ENCODE results near the gene TAF15.

TAF15 gene

DNA sequence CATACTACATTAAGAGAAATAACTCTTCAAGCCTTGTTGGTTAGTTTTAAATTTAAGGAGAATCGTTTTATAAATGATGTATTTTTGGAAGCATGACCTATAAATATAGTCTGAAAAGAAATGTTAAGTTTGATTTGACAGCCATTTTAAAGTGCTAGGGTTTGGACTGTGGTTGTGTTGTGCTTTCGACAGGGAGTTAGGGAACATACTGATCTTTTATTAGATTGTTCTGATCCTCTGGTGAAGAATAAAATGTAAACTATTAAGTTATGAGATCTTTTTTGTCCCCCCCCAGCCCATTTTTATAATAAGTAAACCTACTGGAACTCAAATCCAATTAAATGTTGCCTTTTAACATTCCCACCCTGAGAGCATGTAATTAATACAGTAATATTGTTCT, 12.0 kb downstream of the TAF15 start:
- Histone ChIP-seq H3K9ac (ENCODE audit: low read length) (no peak overlapping the region), H2BK120ac (ENCODE audit: insufficient read depth, low read length, poor library complexity) (no peak overlapping the region), H3K27ac (ENCODE audit: low read depth, low read length) (no peak overlapping the region), H3K9me3 (ENCODE audit: insufficient read depth, low read depth, low read length) (no peaks in the 10 kb centered on the region), H3K4ac (ENCODE audit: low read depth, low read length) (no peak overlapping the region), H3K23ac (ENCODE audit: low read length) (no peak overlapping the region), H4K12ac (ENCODE audit: low read depth, low read length) (no peak overlapping the region), H2AFZ (ENCODE audit: insufficient read depth, low read length, poor library complexity) (no peak overlapping the region), H3K79me2 (ENCODE audit: control insufficient read depth, insufficient read depth, low read length, poor library complexity) (peaks cover 2% of the 10 kb centered on the region), H3K4me2 (ENCODE audit: low read length) (no peak overlapping the region), H3K4me3 (ENCODE audit: low read depth, low read length) (no peak overlapping the region), H3K18ac (ENCODE audit: low read length) (no peak overlapping the region), H3K79me1 (ENCODE audit: low read length) (no peaks in the 10 kb centered on the region), H2BK5ac (ENCODE audit: low read depth, low read length, poor library complexity) (no peak overlapping the region), H4K91ac (ENCODE audit: low read depth, low read length) (no peak overlapping the region), H3K27me3 (ENCODE audit: insufficient read depth, low read length) (no peaks in the 10 kb centered on the region), H2BK12ac (ENCODE audit: low read length) (no peak overlapping the region), H3K14ac (ENCODE audit: low read length) (no peak overlapping the region), H4K8ac (ENCODE audit: low read depth, low read length) (no peak overlapping the region), H3K4me1 (ENCODE audit: control insufficient read depth in 1 of 2, insufficient read depth in 2 of 2, low read length in 2 of 2) (no peaks in the 10 kb centered on the region), H2AK5ac (ENCODE audit: low read length) (no peak overlapping the region), H3K36me3 (ENCODE audit: control insufficient read depth in 1 of 2, insufficient read depth in 2 of 2, low read length in 2 of 2) (peaks cover 10 to 26% of the 10 kb centered on the region in 2 experiments)
- DNase-seq = no peak
- WGBS (ENCODE audit: extremely low coverage, insufficient coverage, insufficient read length) = 100% methylated on average over 1 of the region's 2 CpGs

DNA sequence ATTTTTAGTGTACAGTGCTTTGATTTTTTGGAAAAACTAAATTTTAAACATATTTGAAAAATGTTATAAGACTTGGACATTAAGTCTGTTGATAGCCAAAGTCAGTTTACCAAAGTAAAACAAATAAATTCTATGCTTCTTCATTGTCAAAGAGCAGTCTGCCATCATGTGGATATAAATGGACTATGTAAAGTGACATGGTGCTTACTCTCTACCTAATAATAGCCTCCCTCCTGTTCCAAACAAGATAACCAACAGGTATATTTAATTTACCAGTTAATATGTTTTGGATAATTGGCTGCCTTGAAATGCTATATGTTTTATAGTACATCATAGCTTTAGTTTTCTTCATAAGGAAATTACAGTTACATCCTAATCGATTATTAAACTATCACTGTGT, 15.9 kb downstream of the TAF15 start:
- no peak overlapping the region for H2BK120ac ChIP-seq (ENCODE audit: insufficient read depth, low read length, poor library complexity)
- H3K14ac ChIP-seq (ENCODE audit: low read length) = no peak overlapping the region
- no peak overlapping the region for H3K4ac ChIP-seq (ENCODE audit: low read depth, low read length)
- no peaks in the 10 kb centered on the region for H3K79me2 ChIP-seq (ENCODE audit: control insufficient read depth, insufficient read depth, low read length, poor library complexity)
- H3K18ac ChIP-seq (ENCODE audit: low read length) = no peak overlapping the region
- no peak overlapping the region for H3K4me3 ChIP-seq (ENCODE audit: low read depth, low read length)
- H3K4me1 ChIP-seq (ENCODE audit: control insufficient read depth in 1 of 2, insufficient read depth in 2 of 2, low read length in 2 of 2) = no peaks in the 10 kb centered on the region
- no peaks in the 10 kb centered on the region for H3K27me3 ChIP-seq (ENCODE audit: insufficient read depth, low read length)
- H4K12ac ChIP-seq (ENCODE audit: low read depth, low read length) = no peak overlapping the region
- no peak overlapping the region for H4K8ac ChIP-seq (ENCODE audit: low read depth, low read length)
- no peak overlapping the region for H3K4me2 ChIP-seq (ENCODE audit: low read length)
- H2AFZ ChIP-seq (ENCODE audit: insufficient read depth, low read length, poor library complexity) = no peak overlapping the region
- peaks cover 22 to 24% of the 10 kb centered on the region in 2 experiments for H3K36me3 ChIP-seq (ENCODE audit: control insufficient read depth in 1 of 2, insufficient read depth in 2 of 2, low read length in 2 of 2)
- H3K9ac ChIP-seq (ENCODE audit: low read length) = no peak overlapping the region
- H2AK5ac ChIP-seq (ENCODE audit: low read length) = no peak overlapping the region
- no peak overlapping the region for H3K27ac ChIP-seq (ENCODE audit: low read depth, low read length)
- H3K79me1 ChIP-seq (ENCODE audit: low read length) = no peaks in the 10 kb centered on the region
- H3K9me3 ChIP-seq (ENCODE audit: insufficient read depth, low read depth, low read length) = no peaks in the 10 kb centered on the region
- H4K91ac ChIP-seq (ENCODE audit: low read depth, low read length) = no peak overlapping the region
- WGBS (ENCODE audit: extremely low coverage, insufficient coverage, insufficient read length) = no CpG with 5 or more reads among the region's 1 CpG
- H3K23ac ChIP-seq (ENCODE audit: low read length) = no peak overlapping the region
- DNase-seq = no peak
- no peak overlapping the region for H2BK5ac ChIP-seq (ENCODE audit: low read depth, low read length, poor library complexity)
- H2BK12ac ChIP-seq (ENCODE audit: low read length) = no peak overlapping the region

DNA sequence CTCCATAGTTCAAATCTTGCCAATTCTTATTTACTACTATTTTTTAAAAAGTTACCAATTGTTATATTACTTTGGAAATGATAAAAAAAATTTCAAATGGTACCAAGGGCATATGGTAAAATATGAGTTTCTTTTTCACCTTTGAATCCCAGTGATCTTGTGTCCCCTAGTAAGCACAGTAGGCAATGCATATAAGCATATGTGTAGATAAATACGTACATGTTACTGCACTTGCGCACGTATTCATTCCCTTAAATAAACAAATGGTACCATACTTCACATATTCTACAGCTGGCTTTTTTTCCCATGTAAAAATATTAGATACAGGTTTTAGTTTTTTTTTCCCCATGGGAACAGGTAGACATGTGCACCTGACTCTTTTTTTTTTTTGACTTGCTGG, 31.8 kb downstream of the TAF15 start:
- Histone ChIP-seq H2BK12ac (ENCODE audit: low read length) (no peak overlapping the region), H3K4me2 (ENCODE audit: low read length) (no peak overlapping the region), H3K79me1 (ENCODE audit: low read length) (no peaks in the 10 kb centered on the region), H3K27me3 (ENCODE audit: insufficient read depth, low read length) (no peaks in the 10 kb centered on the region), H2AFZ (ENCODE audit: insufficient read depth, low read length, poor library complexity) (no peak overlapping the region), H2BK5ac (ENCODE audit: low read depth, low read length, poor library complexity) (no peak overlapping the region), H4K91ac (ENCODE audit: low read depth, low read length) (no peak overlapping the region), H2BK120ac (ENCODE audit: insufficient read depth, low read length, poor library complexity) (no peak overlapping the region), H3K23ac (ENCODE audit: low read length) (no peak overlapping the region), H3K9ac (ENCODE audit: low read length) (no peak overlapping the region), H3K9me3 (ENCODE audit: insufficient read depth, low read depth, low read length) (no peaks in the 10 kb centered on the region), H3K79me2 (ENCODE audit: control insufficient read depth, insufficient read depth, low read length, poor library complexity) (no peaks in the 10 kb centered on the region), H2AK5ac (ENCODE audit: low read length) (no peak overlapping the region), H3K36me3 (ENCODE audit: control insufficient read depth in 1 of 2, insufficient read depth in 2 of 2, low read length in 2 of 2) (peaks cover 55 to 59% of the 10 kb centered on the region in 2 experiments), H3K4ac (ENCODE audit: low read depth, low read length) (no peak overlapping the region), H3K4me1 (ENCODE audit: control insufficient read depth in 1 of 2, insufficient read depth in 2 of 2, low read length in 2 of 2) (no peaks in the 10 kb centered on the region), H4K8ac (ENCODE audit: low read depth, low read length) (no peak overlapping the region), H3K14ac (ENCODE audit: low read length) (no peak overlapping the region), H3K27ac (ENCODE audit: low read depth, low read length) (no peak overlapping the region), H3K18ac (ENCODE audit: low read length) (no peak overlapping the region), H4K12ac (ENCODE audit: low read depth, low read length) (no peak overlapping the region), H3K4me3 (ENCODE audit: low read depth, low read length) (no peak overlapping the region)
- no peak for DNase-seq
- WGBS (ENCODE audit: extremely low coverage, insufficient coverage, insufficient read length) = no CpG with 5 or more reads among the region's 3 CpGs

DNA sequence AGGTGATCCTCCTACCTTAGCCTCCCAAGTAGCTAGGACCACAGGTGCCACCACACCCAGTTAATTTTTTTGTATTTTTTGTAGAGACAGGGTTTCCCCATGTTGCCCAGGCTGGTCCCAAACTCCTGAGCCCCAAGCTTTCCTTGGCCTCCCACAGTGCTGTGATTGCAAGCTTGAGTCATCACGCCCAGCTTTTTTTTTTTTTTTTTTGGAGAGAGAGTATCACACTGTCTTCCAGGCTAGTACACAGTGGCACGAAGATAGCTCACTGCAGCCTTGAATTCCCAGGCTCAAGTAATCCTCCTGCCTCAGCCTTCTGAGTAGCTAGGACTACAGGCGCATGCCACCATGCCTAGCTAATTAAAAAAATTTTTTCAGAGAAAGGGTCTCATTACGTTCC, 32.2 kb downstream of the TAF15 start:
- WGBS (ENCODE audit: extremely low coverage, insufficient coverage, insufficient read length) = no CpG with 5 or more reads among the region's 4 CpGs
- Histone ChIP-seq H3K23ac (ENCODE audit: low read length) (no peak overlapping the region), H3K4me3 (ENCODE audit: low read depth, low read length) (no peak overlapping the region)

More for the DNA sequence above, 32.2 kb downstream of the TAF15 start:
- Histone ChIP-seq H3K18ac (ENCODE audit: low read length) (no peak overlapping the region), H3K36me3 (ENCODE audit: control insufficient read depth in 1 of 2, insufficient read depth in 2 of 2, low read length in 2 of 2) (peaks cover 55 to 59% of the 10 kb centered on the region in 2 experiments), H4K12ac (ENCODE audit: low read depth, low read length) (no peak overlapping the region), H2BK5ac (ENCODE audit: low read depth, low read length, poor library complexity) (no peak overlapping the region), H4K8ac (ENCODE audit: low read depth, low read length) (no peak overlapping the region), H2BK12ac (ENCODE audit: low read length) (no peak overlapping the region), H3K79me2 (ENCODE audit: control insufficient read depth, insufficient read depth, low read length, poor library complexity) (no peaks in the 10 kb centered on the region), H2BK120ac (ENCODE audit: insufficient read depth, low read length, poor library complexity) (no peak overlapping the region), H3K27me3 (ENCODE audit: insufficient read depth, low read length) (no peaks in the 10 kb centered on the region), H3K27ac (ENCODE audit: low read depth, low read length) (no peak overlapping the region), H3K79me1 (ENCODE audit: low read length) (no peaks in the 10 kb centered on the region), H2AK5ac (ENCODE audit: low read length) (no peak overlapping the region), H3K4ac (ENCODE audit: low read depth, low read length) (no peak overlapping the region), H3K9me3 (ENCODE audit: insufficient read depth, low read depth, low read length) (no peaks in the 10 kb centered on the region), H3K4me2 (ENCODE audit: low read length) (no peak overlapping the region), H3K9ac (ENCODE audit: low read length) (no peak overlapping the region), H2AFZ (ENCODE audit: insufficient read depth, low read length, poor library complexity) (no peak overlapping the region), H3K4me1 (ENCODE audit: control insufficient read depth in 1 of 2, insufficient read depth in 2 of 2, low read length in 2 of 2) (no peaks in the 10 kb centered on the region), H3K14ac (ENCODE audit: low read length) (no peak overlapping the region), H4K91ac (ENCODE audit: low read depth, low read length) (no peak overlapping the region)
- no peak for DNase-seq

Data from trophoblast cell (in vitro differentiated cells and primary cell).